22Rv1 (cell line): ENCODE data around the gene MAP2K2.

ENCODE experiments used
- H3K27ac ChIP-seq: fragments of 450-650 bp; 2 replicates; pipeline ENCODE4 v1.5.1; 2017
- ZFX ChIP-seq: fragments of 450-650 bp; IDR thresholded peaks from 2 replicates; pipeline ENCODE4 v1.6.1; 2017; ENCODE audit warnings: antibody characterized with exemption, borderline replicate concordance
- TF ChIP-seq, protein P1 (sequence below): fragments of 450-650 bp; IDR thresholded peaks from 2 replicates; pipeline ENCODE4 v1.5.1; 2017; ENCODE audit warnings: mild to moderate bottlenecking

Gene MAP2K2

DNA sequence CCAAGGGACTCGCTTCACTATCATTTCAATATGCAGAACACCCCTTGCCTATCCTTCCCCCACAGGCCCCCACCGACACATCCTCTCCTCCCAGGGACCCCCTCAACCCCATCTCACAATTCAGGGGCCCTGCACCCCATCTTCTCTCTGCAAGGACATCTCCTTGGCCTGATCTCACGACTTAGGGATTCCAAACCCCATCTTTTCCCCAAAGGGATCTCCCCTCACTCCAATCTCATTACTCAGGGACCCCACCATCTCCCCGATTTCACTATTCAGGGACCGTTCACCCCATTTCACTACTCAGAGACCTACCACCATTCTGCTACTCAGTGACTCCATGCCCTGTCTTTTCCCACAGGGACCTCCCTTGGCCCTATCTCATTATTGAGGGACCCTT, 1.4 kb downstream of the MAP2K2 start:
- H3K27ac ChIP-seq, result peak overlapping the region; percentile 89
- no peak for TF ChIP-seq ZFX
- TF ChIP-seq, protein P1, sequence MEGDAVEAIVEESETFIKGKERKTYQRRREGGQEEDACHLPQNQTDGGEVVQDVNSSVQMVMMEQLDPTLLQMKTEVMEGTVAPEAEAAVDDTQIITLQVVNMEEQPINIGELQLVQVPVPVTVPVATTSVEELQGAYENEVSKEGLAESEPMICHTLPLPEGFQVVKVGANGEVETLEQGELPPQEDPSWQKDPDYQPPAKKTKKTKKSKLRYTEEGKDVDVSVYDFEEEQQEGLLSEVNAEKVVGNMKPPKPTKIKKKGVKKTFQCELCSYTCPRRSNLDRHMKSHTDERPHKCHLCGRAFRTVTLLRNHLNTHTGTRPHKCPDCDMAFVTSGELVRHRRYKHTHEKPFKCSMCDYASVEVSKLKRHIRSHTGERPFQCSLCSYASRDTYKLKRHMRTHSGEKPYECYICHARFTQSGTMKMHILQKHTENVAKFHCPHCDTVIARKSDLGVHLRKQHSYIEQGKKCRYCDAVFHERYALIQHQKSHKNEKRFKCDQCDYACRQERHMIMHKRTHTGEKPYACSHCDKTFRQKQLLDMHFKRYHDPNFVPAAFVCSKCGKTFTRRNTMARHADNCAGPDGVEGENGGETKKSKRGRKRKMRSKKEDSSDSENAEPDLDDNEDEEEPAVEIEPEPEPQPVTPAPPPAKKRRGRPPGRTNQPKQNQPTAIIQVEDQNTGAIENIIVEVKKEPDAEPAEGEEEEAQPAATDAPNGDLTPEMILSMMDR, result no peak

DNA sequence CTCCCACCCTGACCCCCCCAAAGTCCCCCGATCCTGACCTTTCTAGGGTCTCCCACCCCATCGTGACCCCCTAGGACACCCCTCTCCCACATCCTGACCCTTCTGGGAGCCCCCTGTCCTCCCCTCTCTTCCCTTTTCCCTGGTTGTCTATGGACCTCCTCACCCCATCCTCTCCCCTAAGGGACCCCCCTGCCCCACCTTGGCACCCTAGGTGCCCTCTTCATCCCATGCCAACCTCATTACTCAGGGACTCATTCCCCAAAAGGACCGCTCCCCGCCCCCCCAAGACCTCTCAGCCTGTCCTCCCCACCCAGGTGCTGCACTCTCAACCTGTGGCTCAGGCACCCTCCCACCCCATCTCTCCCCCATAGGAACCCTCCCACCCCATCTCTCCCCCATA, 2.1 kb downstream of the MAP2K2 start:
- H3K27ac ChIP-seq, result no peak overlapping the region
- TF ChIP-seq, protein P1, result no peak
- no peak for TF ChIP-seq ZFX

DNA sequence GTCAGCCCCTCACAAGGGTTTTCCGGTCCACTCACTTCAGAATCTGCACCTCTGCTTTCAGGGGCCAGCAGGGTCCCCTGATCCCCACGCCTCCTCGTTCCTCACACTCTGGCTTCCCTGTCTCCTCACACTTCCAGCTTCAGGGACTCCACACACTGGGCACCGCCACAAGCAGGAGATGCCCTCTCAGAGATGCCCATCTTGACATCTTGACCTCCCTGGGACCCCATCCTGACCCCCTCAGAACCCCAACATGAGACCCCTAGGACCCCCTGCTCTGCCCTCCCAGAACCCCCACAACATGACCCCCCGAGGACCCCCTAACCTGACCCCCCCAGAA, 2.7 kb downstream of the MAP2K2 start:
- peak overlapping the region; percentile 29; the same call in 1 of the 2 replicates for H3K27ac ChIP-seq
- TF ChIP-seq, protein P1, result no peak
- TF ChIP-seq ZFX, result no peak

DNA sequence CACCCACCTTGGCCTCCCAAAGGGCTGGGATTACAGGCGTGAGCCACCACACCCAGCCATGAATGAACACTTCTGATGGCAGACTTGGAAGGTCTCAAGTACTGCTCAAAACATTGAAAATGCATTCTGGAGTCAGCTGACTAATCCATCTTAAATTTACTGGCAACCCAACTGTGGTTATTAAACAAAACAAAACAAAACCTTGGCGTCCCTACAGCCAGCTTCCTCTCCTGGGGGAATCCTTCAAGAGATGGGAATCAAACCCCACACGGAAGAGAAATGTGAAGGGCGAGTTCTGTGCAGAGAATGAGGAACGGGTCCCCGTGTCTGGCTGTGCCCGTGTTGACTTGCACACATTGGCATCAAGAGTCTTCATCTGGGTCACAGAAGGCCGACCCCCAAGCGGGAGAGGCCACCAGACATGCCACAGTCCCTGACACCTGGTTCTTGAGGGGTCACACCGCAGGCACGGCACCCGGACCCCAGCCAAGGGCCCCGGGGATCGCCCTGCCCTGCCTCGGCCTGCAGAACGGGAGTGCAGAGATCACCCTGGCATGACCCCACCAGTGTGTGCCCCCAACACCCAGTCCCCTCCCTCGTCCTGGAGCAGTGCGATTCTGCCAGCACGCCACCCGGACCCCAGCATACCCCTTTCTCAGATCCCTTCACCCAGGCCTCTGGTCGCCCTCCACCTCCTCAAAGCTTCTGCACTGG, 3.2 kb downstream of the MAP2K2 start:
- peak overlapping the region; percentile 29; the same call in 1 of the 2 replicates for H3K27ac ChIP-seq
- TF ChIP-seq, protein P1, result no peak
- no peak for TF ChIP-seq ZFX

DNA sequence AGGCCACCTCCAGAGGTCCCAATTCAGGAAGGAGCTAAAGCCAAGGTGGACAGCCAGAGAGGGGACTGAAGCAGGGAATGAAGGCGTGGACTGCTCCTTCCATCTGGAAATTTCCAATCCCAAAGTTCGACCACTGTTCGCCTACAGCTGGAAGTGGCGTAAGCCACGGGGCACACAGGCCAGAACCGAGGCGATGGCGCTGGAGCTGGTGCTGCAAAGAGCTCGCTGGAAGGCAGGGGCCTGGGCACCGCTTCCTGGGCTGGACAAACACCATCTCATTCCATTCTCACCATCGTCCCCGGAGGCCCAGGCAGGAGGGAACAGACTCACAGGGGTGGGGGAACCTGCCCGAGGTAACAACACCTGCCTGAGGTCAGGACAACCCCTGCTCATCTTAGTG, 4.2 kb downstream of the MAP2K2 start:
- TF ChIP-seq ZFX, result no peak
- TF ChIP-seq, protein P1, result no peak
- H3K27ac ChIP-seq, result no peak overlapping the region

DNA sequence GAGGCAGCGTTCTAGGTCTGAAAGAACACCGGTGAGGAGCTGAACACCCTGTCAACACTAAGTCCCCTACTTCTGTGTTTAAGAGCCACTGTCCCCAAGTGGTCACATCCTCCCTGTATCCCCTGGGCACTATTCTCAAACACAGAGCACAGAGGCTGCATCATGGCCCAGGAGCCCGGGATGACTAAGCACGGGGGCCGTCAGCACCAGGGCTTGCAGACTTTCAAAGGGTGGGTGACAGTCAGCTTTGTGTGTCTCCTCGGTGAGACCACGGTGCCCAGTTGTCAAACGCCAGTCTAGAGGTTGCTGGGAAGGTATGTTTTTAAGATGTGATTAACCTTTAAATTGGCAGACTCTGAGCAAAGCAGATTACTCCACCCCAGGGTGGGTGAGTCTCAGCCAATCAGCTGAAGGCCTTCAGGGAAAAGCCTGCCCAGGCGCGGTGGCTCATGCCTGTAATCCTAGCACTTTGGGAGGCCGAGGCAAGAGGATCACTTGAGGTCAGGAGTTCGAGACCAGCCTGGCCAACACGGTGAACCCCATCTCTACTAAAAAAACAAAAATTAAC, 8.0 kb downstream of the MAP2K2 start:
- no peak overlapping the region for H3K27ac ChIP-seq

More for the DNA sequence above, 8.0 kb downstream of the MAP2K2 start:
- TF ChIP-seq ZFX, result no peak
- TF ChIP-seq, protein P1, result no peak
